Neutrophil (primary cell): ENCODE measurements around the gene STAT4.

ENCODE experiments used
- H3K27ac ChIP-seq: fragments of 200-600 bp; sonication (generic); 2 replicates; pipeline ENCODE4 v1.5.1; 2016; ENCODE audit warnings: mild to moderate bottlenecking, moderate library complexity
- H3K27me3 ChIP-seq: fragments of 200-600 bp; sonication (generic); 2 replicates; pipeline ENCODE4 v1.6.0; 2016; ENCODE audit warnings: mild to moderate bottlenecking
- H3K36me3 ChIP-seq: fragments of 200-600 bp; sonication (generic); 2 replicates; pipeline ENCODE4 v1.5.1; 2017
- H3K4me1 ChIP-seq, 2 experiments: fragments of 200-600 bp in 1 of 2; sonication (generic) in 1 of 2; 1 replicate in 1 of 2; 2 replicates in 1 of 2; pipeline versions ENCODE4 v1.5.1 to v1.6.1; 2013 to 2016; ENCODE audit warnings: low read depth in 1 of 2, low read length in 1 of 2, mild to moderate bottlenecking in 1 of 2, moderate library complexity in 1 of 2; ENCODE audit not compliant: control insufficient read depth in 1 of 2, insufficient read depth in 1 of 2
- H3K4me3 ChIP-seq, 2 experiments: fragments of 200-600 bp in 1 of 2; sonication (generic) in 1 of 2; 1 replicate in 1 of 2; 2 replicates in 1 of 2; pipeline ENCODE4 v1.5.1; 2013 to 2016; ENCODE audit warnings: low read depth in 1 of 2, low read length in 1 of 2, mild to moderate bottlenecking in 1 of 2, moderate library complexity in 1 of 2
- H3K9me3 ChIP-seq: fragments of 200-600 bp; sonication (generic); 2 replicates; pipeline ENCODE4 v1.5.1; 2016
- CTCF ChIP-seq: fragments of 200-600 bp; sonication (generic); IDR thresholded peaks from 2 replicates; pipeline ENCODE4 v1.5.1; 2016; ENCODE audit warnings: antibody characterized with exemption

STAT4 gene

GRCh38 chr2:191151331-191151730, 537 bp upstream of the STAT4 start:
- peak overlapping the region; percentile 62 to 63 for H3K4me3 ChIP-seq
- no peak for TF ChIP-seq CTCF
- H3K4me1 ChIP-seq: peaks cover 13 to 15% of the 10 kb centered on the region in 2 experiments
- H3K27ac ChIP-seq: no peak overlapping the region
- H3K27me3 ChIP-seq: peaks cover 28% of the 10 kb centered on the region
- no peaks in the 10 kb centered on the region for H3K36me3 ChIP-seq
- H3K9me3 ChIP-seq: no peaks in the 10 kb centered on the region

GRCh38 chr2:191150230-191150599, 579 bp downstream of the STAT4 start:
- Histone ChIP-seq H3K27me3 (peaks cover 28% of the 10 kb centered on the region), H3K9me3 (no peaks in the 10 kb centered on the region), H3K27ac (peak overlapping the region; percentile 46), H3K36me3 (no peaks in the 10 kb centered on the region), H3K4me1 (peaks cover 13 to 15% of the 10 kb centered on the region in 2 experiments), H3K4me3 (peak overlapping the region; percentile 62 to 63)
- no peak for TF ChIP-seq CTCF

DNA sequence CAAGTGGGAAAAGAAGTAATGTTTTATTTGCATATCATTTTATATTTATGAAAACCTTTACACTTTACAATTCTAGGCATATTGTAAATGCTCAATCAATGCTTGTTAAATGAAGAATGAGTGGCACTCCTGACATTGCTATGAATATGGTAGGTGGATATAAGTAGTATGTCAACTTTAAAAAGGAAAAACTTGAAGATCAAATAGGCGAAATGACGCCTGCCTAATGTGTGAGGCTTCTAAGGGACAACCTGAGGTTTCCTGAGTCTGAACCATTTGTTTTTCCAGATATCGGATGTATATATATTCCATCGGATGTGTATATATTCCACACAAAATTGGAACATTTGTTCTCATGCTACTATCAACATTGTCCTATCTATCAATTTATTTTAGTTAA, 1.4 kb downstream of the STAT4 start:
- no peak overlapping the region for H3K27ac ChIP-seq
- peaks cover 13 to 15% of the 10 kb centered on the region in 2 experiments for H3K4me1 ChIP-seq
- H3K27me3 ChIP-seq: peaks cover 28% of the 10 kb centered on the region
- TF ChIP-seq CTCF: no peak
- H3K36me3 ChIP-seq: no peaks in the 10 kb centered on the region
- no peaks in the 10 kb centered on the region for H3K9me3 ChIP-seq
- no peak overlapping the region for H3K4me3 ChIP-seq

GRCh38 chr2:191148791-191149190, 2.0 kb downstream of the STAT4 start:
- Histone ChIP-seq H3K4me3 (no peak overlapping the region), H3K4me1 (peaks cover 13 to 15% of the 10 kb centered on the region in 2 experiments), H3K27ac (no peak overlapping the region), H3K27me3 (peaks cover 28% of the 10 kb centered on the region), H3K9me3 (no peaks in the 10 kb centered on the region), H3K36me3 (no peaks in the 10 kb centered on the region)
- TF ChIP-seq CTCF: no peak

GRCh38 chr2:191148281-191148680, 2.5 kb downstream of the STAT4 start:
- Histone ChIP-seq H3K36me3 (no peaks in the 10 kb centered on the region), H3K4me3 (no peak overlapping the region), H3K27ac (no peak overlapping the region), H3K4me1 (peaks cover 13 to 15% of the 10 kb centered on the region in 2 experiments), H3K9me3 (no peaks in the 10 kb centered on the region), H3K27me3 (peaks cover 28% of the 10 kb centered on the region)
- no peak for TF ChIP-seq CTCF
